HG03575 (cell line): ENCODE data around the gene OAS1.

Experiments
- ATAC-seq: cut with Tn5 transposase; IDR thresholded peaks from one replicate; pipeline ENCODE4 v1.9.1; 2021; ENCODE audit not compliant: unreplicated experiment, insufficient number of reproducible peaks, low FRiP score; ENCODE audit errors: extremely low read depth

The OAS1 gene

DNA sequence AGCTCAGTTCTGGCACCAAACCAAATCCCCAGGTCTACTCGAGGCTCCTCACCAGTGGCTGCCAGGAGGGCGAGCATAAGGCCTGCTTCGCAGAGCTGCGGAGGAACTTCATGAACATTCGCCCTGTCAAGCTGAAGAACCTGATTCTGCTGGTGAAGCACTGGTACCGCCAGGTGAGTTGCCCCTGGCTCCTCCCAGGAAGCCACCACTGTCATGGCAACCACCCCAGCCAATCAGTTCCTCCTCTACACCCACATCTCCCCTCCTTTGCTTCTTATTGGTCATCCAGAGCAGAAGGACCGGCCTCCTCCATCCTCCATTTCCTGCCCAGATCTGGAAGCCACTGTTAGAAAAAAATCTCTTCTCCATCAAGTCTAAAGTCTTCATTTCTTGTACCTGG is 54.3 kb downstream of the OAS1 start:
- ATAC-seq, result no peak

DNA sequence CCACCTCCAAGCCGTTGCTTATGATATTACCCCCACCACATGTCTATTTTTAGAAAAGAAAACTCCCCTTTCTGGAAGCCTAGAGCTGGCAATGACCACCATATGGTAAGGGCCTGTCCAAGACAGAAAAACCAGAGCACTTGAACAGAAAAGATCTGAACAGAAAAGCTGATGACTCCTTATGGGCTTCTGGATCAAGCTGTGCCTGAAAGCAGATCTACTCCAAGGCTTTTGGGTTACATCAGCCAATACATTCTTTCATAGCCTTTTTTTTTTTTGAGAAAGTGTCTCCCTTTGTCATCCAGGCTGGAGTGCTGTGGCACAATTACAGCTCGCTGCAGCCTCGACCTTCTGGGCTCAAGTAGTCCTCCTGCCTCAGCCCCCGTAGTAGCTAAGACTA is 54.8 kb downstream of the OAS1 start:
- ATAC-seq, result no peak

DNA sequence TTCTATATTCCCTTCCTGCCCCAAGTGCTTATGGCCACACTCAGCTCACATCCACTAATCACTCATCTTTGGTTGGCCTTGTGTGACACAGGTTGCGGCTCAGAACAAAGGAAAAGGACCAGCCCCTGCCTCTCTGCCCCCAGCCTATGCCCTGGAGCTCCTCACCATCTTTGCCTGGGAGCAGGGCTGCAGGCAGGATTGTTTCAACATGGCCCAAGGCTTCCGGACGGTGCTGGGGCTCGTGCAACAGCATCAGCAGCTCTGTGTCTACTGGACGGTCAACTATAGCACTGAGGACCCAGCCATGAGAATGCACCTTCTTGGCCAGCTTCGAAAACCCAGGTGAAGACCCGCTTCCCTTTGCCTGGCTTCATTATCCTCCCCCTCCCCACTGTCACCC is 55.8 kb downstream of the OAS1 start:
- no peak for ATAC-seq

DNA sequence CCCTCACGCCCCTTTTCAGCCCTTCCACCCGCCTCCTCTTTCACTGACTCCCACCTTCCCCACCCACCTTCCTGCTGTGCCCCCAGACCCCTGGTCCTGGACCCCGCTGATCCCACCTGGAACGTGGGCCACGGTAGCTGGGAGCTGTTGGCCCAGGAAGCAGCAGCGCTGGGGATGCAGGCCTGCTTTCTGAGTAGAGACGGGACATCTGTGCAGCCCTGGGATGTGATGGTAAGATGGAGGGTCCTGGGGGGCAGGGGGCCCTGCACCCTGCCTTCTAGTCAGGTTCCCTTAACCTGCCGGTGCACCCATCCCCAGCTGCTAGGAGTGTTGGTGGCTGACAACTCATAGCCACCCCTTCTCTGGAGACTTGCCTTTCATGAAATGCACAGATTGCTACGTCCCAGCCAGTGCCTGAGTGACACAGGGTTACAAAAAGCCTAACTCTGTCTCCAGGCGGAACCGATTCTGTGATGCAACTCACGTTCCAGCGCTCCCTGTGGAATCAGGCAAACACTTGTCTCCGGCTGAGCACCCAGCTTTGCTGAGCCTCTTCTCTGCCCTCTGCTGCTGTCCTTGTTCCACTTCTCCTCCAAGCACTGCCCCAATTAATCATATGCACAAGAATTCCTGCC is 56.6 kb downstream of the OAS1 start:
- no peak for ATAC-seq

DNA sequence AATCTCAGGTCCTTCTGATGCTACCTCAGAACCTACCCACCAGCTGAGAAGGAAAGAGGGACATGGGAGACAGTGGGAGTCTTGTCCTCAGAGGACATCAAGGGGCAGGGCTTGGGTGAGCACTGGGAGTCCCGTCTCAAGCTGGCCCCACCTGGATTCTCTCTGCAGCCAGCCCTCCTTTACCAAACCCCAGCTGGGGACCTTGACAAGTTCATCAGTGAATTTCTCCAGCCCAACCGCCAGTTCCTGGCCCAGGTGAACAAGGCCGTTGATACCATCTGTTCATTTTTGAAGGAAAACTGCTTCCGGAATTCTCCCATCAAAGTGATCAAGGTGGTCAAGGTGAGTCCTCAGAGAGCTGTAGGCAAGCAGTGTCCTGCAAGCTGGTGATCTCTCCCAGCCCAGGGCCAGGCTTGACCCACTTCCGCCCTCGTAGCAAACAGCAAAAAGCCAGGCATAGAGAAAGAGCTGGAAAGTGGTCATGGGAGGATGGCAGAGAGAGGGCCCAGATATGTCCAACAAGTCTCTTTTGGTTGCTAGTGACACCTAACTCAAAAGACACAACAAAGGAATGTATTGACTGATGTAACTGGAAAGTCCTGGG is 57.4 kb downstream of the OAS1 start:
- no peak for ATAC-seq

DNA sequence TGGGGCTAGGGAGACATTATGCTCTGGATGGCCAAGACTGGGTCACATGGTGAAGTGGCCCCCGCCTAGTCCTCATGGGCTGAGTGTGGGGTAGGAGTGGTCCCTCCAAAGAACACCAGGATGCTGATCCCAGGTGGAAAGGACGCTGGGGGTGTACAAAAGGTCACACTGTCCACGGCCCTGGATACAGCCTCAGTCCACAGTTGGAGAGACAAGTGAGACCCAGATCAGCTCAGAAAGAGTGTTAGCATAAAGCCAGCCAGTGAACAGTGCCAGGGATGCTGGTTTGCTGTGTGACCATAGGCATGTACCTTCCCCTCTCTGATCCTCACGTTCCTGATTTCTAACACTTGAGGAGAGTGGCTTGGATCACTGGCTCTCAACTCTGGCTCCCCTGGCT is 58.2 kb downstream of the OAS1 start:
- no peak for ATAC-seq

DNA sequence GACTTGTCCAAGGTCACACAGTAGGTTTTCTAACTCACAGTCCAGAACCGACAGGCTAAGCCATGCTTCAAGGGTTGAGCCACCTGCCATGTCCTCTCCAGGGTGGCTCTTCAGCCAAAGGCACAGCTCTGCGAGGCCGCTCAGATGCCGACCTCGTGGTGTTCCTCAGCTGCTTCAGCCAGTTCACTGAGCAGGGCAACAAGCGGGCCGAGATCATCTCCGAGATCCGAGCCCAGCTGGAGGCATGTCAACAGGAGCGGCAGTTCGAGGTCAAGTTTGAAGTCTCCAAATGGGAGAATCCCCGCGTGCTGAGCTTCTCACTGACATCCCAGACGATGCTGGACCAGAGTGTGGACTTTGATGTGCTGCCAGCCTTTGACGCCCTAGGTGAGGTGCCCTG is 58.9 kb downstream of the OAS1 start:
- ATAC-seq, result no peak

DNA sequence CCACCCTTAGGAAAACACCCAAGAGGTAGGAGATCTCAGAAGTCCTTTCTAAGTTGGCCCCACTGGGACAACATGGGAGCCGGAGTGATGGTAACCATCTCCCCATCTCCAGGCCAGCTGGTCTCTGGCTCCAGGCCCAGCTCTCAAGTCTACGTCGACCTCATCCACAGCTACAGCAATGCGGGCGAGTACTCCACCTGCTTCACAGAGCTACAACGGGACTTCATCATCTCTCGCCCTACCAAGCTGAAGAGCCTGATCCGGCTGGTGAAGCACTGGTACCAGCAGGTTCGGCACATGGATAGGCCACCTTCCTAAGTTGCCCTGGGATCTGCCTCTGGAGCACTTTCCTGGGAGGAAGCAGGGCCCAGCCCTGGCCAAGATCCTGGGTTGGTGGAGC is 60.5 kb downstream of the OAS1 start:
- no peak for ATAC-seq

DNA sequence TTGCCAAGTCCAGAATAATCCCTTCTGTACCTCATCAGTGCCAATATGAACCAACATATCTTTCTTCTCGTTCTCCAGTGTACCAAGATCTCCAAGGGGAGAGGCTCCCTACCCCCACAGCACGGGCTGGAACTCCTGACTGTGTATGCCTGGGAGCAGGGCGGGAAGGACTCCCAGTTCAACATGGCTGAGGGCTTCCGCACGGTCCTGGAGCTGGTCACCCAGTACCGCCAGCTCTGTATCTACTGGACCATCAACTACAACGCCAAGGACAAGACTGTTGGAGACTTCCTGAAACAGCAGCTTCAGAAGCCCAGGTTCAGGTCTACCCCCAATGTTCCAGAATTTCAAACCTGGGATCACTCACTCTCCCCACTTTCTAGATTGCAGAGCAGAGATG is 61.1 kb downstream of the OAS1 start:
- ATAC-seq, result no peak
